Tongue (tissue), 2 donors: ENCODE data around the gene PREX1. TPM values are rescaled to one million over a fixed set of nuclear protein-coding genes. Genes with fewer than 3 reads are reported as not detected.

ENCODE experiments used
- DNase-seq: peaks from one replicate; pipeline ENCODE4 v3.0.0-alpha.2; 2015
- total RNA-seq: library from RNA; depleted of rRNA; stranded (reverse); fragments of >200 nt; gene quantifications from one replicate; pipeline ENCODE4 v1.2.3, GENCODE V29; 2014

Gene PREX1
- total RNA-seq, 1 donor from 2014 or later = 29.4 TPM

DNA sequence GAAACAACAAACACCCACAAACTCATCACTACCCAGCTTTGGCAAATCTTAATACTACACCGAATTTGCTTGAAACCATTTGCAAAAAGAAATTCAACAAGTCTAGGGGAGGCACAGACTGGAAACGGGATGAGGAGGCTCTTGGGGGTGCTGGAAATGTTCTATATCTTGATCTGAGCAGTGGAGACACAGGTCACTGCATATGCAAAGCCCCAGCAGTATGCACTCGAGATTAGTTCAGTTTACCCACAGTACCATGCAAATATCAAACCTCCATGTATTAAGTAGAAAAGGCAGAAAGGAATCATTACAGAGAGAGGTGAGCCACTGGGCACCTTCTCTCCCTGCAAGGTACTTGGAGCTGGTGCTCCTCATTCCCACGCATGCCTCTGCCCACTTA, 75.9 kb downstream of the PREX1 start:
- DNase-seq = no peak

DNA sequence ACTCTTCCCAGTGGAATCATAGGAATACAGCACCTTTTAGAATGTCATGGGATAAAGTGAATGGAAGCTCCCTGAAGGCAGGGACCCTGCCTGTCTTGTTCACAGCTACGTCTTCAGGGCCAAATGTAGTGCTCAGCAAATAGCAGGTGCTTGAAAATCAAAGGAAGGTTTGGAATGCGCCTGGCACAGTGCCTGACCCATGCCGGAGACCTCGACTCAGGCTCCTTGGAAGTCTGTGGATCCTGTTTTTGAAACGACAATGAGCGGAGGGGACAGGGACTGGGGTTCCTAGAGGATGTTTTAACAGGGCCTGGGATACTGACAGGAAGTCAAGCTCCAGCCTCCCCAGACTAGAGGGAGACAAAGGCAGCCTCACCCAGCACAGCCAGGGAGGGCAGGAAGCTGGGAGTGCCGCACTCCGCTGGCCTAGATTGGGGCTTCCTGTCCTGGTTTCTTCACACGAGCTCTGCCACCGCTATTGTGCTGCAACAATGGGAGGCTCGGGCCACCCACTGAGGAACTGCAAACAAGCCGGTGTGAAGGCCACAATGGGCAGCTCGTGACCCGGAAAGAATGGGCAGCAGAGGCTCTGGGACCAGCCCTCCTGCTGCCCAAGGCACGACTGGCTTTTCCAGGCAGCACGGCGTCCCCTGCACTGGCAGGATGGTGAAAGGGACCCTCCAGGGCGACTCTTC, 76.7 kb downstream of the PREX1 start:
- DNase-seq = no peak

- no peak for DNase-seq
Measured at GRCh38 chr20:48750376-48750775, 77.4 kb downstream of the PREX1 start.

GRCh38 chr20:48749437-48749836, 78.4 kb downstream of the PREX1 start:
- DNase-seq = no peak

GRCh38 chr20:48748556-48748955, 79.2 kb downstream of the PREX1 start:
- no peak for DNase-seq

DNA sequence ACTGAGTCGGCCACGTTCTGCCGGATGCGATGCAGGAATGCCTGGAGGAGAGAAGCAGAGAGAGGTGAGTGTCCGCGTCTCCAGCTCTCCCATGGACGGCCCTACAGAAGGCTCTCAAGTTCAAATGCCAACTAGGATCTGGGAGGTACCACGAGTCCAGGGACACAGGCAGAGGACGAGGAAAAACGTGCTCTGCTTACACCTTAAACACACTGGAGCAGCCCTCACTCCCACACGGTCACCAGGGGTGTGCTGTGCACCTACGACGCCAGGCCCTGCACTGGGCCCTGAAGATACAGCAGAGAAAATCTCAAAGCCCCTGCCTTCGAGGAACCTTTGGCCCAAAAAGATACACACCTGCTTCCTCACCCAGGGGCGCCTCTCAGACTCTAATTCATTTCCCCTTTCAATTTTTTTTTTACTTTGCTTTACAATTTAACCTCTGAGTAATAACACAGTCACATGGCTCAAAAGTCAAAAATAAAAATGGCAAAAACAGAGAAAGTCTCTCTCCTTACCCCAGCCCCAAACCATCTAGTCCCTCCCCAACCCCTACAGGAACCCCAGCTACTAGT, 79.9 kb downstream of the PREX1 start:
- DNase-seq = no peak

DNA sequence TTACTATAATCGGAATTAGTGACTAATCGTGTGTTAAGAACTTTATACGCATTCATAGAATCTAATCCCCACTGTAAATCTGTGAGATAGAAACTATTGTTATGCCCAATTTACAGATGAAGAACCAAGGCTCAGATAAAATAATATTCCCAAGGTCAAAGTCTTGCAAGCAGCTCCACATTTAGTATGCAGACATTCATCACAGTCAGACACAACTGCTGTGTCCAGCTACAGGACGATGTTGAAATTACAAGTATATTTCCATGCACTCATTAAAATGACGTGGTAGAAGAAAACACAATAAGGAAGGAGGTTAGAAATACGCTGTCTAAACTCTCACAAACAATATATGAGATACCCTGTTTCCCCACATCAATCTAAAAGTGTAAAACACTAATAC, 82.5 kb downstream of the PREX1 start:
- no peak for DNase-seq

DNA sequence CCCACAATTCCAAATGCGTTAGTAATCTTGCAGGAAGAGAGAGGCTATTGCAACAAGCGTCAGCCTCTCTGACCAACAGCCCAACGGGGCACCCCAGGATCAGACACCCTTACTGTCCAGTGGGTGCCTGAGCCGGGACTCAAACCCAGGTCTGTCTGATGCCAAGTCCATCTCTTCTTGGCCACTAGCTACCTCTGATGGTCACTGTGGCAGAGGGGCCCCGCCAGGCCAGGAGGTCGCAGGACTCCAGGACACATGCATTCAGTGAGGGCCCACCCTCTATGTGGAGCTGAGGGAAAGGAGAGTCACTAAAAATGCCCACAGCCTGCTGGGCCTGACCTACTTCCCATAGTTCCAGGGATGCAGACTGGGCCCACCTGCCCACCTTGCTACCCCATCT, 83.3 kb downstream of the PREX1 start:
- no peak for DNase-seq

DNA sequence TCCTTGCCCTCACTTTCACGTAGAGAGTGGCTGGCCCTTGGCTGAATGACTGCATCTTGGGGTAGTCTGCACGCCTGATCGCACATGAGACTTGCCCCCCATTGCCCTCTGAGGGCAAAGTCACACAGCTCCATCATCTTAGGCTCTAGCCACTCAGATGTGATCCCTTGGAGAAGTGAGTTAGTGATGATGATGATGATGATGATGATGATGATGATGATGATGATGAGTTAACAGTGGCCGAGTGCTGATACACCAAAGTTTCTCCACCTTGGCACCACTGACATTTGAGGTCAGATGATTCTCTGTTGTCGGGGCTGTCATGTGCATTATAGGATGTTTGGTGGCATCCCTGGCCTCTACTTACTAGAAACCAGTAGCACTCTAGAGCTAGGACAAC, 84.0 kb downstream of the PREX1 start:
- no peak for DNase-seq

DNA sequence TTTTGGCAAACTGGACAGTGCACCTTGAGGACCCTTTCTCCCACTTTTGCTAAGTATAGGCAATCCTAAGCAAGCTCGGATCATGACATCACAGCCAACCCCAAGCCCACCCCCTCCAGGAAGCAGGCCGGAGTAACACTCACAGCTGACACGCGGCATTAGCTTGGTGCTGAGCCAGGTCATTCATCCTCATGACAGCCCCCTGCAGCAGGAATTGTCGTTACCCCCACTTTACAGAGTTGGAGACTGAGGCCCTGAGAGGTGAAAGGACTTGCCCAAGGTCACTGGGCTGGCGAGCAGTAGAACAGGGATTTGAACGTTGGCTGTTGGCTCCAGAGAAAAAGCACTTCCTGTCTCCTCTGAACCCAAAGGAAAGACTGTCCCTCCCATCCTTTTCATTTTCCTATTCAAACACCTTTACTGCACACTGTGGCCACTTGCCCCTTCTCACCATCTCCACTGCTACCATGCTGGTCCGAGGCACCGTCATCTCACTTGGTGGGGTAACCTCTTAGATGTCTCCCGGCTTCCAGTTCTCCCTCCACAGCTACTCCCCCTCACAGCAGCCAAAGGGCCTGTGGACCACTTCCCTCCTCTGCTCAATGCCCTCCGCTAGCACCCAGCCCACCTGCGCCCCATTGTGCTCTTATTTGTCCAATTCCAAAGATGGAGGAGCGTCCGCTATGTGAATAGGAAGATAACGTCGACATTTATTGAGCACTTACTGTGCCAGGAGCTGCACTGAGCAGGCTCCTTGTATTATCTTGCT, 84.7 kb downstream of the PREX1 start:
- no peak for DNase-seq

DNA sequence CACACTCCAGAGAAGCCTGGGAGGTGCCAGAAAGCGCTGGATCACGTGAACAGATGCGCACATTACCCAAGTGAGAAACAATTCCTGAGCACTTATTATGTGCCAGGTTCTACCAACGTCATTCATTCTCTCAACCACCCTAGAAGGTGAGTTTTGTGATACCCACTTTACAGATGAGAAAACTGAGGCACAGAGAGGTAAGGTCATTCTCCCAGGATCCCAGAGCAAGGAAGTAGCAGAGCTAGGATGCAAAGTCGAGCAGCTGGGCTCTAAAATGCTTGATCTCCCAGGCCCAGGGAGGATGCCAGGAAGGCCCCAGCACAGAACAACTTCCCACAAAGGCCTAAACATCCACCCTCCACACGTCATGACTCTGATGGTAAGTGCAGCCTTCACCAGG, 85.6 kb downstream of the PREX1 start:
- DNase-seq = no peak

GRCh38 chr20:48741669-48742068, 86.1 kb downstream of the PREX1 start:
- DNase-seq = no peak

- no peak for DNase-seq
Measured at GRCh38 chr20:48740712-48741111, 87.1 kb downstream of the PREX1 start.

- DNase-seq = no peak
Measured at GRCh38 chr20:48740292-48740649, 87.5 kb downstream of the PREX1 start.

GRCh38 chr20:48739395-48740291, 88.2 kb downstream of the PREX1 start:
- DNase-seq = no peak

- peak; percentile 86 for DNase-seq
Measured at GRCh38 chr20:48738399-48739304, 89.1 kb downstream of the PREX1 start.

DNA sequence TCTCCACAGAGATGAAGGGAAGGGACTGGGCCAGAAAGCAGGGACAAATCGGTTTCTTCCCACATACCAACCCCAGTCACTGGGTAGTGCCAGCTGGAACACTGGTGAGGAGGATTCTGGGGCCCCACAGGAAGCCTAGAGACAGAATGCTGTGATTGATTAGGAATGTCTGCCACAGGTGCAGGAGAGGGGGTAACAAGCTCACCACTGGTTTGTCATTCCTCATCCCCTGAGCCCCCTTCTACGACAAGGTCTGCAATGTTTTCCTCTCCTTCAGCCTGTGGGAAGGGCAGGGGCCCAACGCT, 89.8 kb downstream of the PREX1 start:
- DNase-seq = no peak

DNA sequence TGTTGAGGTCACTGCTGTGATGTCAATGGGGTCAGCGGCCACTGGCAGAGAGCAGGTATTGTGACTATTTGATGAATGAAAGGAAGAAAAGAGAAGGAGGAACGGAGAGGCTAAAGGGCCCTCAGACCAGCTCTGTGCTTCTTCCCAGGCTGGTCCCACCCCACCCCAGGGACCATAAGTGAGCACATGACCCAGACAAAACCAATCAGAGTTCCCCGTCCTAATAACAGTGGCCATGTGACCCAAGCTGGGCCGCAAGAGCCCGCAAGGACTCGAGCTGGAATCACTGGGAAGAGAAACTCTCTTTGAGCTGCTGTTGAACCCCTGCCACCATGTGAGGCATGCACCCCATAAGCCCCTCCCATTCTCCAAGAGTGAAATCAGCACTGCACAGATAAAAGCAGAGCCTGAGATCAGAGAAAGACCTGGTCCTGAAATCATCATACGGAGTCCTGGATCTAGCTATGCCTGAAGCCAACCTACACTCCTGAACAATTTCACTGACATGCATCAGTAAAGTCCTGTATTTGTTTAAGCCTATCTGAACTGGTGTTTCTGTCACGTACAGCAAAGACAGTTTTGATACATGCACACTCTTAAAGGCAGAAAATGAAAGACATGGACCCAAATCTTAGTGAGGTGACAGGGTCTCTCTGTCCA, 90.2 kb downstream of the PREX1 start:
- no peak for DNase-seq

- no peak for DNase-seq
Measured at GRCh38 chr20:48736636-48737035, 91.2 kb downstream of the PREX1 start.

GRCh38 chr20:48736231-48736630, 91.6 kb downstream of the PREX1 start:
- DNase-seq = no peak

DNA sequence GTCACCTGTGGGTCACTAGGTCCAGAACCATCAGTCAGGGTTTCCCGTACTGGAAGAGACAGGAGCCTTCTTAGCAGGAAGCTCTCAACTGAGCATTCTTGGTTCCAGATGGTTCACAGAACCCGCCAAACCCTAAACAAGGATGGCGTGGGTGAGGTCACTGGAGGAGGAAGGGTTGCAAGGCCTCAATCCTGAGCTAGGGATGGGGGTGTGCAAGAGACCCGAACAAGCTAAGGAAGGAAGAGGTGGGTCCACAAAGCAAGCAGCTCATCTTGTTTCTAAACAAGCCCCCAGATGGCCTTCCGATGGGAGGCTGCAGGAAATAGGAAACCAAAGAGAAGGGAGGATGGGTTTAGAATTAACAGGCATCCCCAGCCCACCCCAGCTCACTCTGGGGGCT, 92.7 kb downstream of the PREX1 start:
- DNase-seq = no peak
